Left renal pelvis (tissue), 4 donors: Measurements from ENCODE around the gene ETV1. TPM values are rescaled to one million over a fixed set of nuclear protein-coding genes. Genes with fewer than 3 reads are reported as not detected.

Experiments used
- DNase-seq, 4 donors: peaks; one replicate each; pipeline ENCODE4 v3.0.0-alpha.2; 2013; ENCODE audit warnings: low read depth in 4 of 4, low spot score in 3 of 4
- polyA plus RNA-seq, 4 donors: library from polyadenylated mRNA; unstranded; fragments of 120-200 nt; gene quantifications; one replicate each; pipeline ENCODE4 v1.2.1, GENCODE V29; 2013; ENCODE audit not compliant: insufficient read length in 4 of 4

ETV1 gene
- polyA plus RNA-seq, 4 donors, result 30.3 to 64.8 (median 43.6) TPM

GRCh38 chr7:13988065-13988464 is 1.4 kb downstream of the ETV1 start:
- peak in 1 of 4 donors; percentile 45 for DNase-seq

DNA sequence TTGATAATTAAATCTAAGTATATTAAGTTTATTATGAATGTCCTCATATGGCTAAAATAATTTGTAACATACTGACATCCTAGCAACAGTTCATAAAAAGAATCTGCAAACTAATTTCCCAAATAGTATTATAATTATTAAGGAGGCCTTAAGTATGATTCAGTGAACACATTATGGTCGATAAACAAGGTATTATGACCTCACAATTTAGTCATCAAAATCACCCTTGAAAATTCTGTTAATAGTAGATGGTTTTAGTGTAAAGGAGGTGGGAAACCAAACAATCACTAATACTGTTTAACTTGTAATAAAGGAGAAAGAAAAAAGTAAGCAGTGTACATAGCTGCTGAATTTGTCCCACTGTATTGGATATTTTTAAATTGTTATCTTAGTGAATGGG is 2.1 kb downstream of the ETV1 start:
- no peak for DNase-seq

- DNase-seq, result no peak
Measured at GRCh38 chr7:13986208-13986607, 3.3 kb downstream of the ETV1 start.

DNA sequence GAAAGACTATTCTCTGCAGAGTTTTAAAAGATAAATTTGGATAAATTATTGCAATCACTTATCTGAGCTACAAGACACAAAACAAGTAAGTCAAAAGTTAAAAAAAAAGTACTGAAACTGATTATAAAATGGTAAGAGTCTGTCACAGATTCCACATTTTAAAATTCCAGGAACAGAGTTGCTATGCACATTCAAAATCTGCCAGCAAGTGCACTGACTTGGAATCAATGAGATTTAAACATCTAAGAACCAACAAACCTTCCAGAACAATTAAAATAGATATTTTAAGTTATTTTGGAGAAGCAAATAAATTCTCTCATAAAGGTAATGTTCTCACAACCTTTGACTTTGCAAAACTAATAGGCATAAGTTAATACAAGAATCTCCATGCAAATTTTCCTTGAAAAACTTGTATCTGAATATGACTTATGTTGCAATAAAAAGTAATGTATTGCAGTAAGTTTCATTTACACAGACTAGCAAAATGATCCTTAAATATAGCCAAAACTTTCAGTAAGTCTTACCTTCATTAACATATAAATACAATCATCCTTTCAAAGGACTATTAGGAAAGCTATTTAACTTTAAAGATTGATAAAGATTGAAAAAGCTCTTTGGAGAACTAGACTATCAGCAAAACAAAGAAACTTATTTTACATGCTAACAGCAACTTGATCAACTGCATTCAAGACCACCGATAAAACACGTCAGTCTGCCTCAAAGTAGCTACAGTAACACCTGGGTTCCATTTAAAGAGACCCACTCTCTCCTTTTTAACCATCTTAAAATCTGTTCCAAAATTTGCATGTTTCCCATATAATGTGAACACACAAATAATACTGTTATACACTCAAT is 4.4 kb downstream of the ETV1 start:
- DNase-seq, result no peak

- DNase-seq, result no peak
Measured at GRCh38 chr7:13984061-13984460, 5.4 kb downstream of the ETV1 start.

DNA sequence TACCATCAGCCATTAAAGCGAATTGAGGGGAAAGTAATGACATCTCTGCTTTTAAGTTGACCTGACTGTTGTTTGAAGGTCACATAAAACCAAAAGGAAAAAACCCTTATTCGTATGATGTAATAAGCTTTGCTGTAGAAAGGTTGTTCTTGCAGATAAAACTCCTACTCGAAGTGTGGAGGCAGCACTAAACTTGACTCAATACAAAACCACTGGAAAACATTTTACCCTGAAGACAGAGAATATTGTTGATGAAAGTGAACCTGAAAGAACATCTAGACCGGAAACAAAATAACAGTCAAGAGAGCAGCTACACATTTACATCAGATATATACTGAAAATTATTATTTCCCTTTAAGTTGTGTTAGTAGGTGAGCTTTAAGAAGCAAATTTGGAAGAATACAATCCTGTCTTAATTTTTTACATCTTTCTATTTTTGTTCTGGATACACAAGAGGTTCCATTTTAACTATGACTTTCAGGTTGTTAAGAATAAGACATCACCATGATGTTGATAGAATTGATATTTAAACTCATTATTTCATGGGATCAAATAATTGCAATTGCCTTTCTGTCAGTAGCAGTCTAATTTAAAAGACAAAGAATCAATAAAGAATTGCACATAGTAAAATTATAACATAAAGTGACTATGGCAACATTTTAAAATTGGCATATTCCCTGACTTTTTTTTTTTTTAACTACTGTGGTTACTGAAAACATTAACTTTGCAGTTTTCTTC is 6.4 kb downstream of the ETV1 start:
- no peak for DNase-seq

DNA sequence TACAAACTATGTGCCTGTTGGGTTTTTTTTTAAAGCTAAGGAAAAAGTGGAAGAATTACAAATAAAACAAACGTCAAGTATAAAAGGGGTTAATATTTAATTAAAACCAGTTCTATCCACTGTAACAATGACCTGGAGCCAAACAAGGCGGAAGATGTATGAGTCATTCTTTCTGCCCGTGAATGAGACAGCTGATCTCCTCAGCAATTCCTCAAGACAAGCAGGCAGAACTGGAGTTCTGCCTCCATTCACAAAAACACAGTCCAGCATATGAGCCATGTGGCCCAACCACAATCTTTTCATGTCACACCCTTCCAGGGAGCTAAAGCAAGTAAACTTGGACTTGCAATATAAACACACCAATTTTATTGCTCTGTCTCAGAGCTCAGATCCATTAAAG is 8.4 kb downstream of the ETV1 start:
- DNase-seq, result peak in 1 of 4 donors; percentile 60

DNA sequence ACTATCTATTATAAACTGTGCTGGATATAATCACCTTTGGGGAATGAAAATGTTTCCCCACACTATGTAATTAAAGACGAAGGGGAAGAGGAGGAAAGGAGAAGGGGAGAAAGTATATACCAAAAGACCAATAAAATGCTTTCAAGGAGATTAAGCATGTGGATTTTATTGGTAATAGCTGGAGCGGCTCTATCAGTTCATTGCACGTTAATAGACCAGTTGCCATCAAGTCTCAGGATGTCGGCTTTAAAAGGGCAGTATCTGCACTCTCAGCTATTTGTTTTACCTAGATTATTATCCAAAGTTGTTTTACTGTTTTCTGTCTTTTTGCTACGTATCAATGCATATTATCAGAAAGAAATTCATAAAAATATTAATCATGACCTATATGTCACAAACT is 9.0 kb downstream of the ETV1 start:
- DNase-seq, result no peak

DNA sequence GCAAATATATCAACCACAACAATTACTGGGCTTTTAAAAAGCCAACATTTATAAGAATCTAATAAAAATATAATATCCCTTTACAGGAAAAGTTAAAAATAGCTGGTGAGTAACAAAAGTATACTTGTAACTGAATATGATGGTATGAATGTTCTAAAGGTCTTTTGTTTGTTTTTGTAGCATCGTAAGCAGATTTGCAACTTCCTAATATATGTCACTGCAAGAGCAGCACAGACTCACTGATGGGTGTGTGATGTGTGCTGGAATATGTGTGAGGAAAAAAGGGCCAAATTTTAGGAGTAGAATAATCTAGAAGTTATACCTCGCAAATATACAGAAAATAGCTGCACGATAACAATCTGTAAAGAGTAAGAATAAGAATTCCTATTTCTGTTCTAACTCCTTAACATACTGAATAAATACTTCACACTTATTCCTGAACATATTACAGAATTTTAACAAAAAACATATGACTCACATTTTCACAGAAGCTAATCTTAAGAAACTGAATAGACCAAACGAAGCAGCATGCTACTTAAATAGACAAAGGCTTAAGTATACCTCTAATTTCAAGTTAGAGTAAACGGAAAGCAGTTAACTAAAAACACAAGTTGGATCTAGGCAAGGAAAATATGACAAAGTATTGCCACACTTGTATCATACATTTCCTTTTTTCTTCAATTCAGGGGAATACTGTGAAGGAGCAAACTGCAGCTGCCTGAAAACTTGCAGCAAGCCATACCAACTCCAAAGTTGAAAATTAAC is 9.6 kb downstream of the ETV1 start:
- no peak for DNase-seq

DNA sequence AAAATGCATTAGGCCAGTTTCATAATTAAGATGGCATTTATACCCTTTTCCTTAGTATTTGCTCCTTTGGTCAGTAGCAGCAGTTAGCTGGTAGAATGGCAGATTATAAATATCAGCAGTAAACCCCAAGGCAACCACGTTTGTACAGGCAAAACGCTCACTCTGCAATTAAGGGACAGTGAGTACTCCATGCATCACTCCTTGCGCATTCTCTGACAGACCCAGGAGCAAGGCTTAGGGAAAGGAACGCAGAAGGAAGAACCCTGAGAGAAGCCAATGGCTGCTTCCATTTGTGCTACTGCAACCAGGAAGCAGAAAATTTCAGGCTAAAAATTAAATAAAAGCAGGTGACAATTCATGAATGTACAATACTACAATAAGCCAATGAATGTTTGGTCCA is 12.9 kb downstream of the ETV1 start:
- no peak for DNase-seq

GRCh38 chr7:13965077-13965476 is 24.4 kb downstream of the ETV1 start:
- DNase-seq, result no peak

- no peak for DNase-seq
Measured at GRCh38 chr7:13963925-13964324, 25.5 kb downstream of the ETV1 start.

DNA sequence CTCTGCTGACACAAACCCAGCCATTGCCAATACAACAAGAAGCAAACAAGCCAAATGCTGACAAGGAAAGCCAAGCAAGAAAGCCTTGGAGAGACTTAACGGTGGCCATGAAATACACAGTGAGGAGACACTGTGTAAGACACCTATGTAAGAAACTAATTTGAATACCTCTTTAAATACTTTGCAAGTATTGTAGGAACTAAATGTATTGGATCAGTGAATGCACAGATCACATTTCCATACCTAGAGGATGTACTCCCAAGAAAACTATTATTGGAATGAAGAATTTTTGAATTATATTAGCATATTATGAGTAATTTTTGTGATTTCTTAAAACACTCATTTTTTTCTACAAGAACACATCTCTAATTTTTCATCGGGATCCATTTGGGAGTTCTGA is 34.0 kb downstream of the ETV1 start:
- no peak for DNase-seq

- DNase-seq, result no peak
Measured at GRCh38 chr7:13953368-13953767, 36.1 kb downstream of the ETV1 start.

GRCh38 chr7:13952921-13953320 is 36.5 kb downstream of the ETV1 start:
- DNase-seq, result no peak

GRCh38 chr7:13949939-13950338 is 39.5 kb downstream of the ETV1 start:
- DNase-seq, result no peak

DNA sequence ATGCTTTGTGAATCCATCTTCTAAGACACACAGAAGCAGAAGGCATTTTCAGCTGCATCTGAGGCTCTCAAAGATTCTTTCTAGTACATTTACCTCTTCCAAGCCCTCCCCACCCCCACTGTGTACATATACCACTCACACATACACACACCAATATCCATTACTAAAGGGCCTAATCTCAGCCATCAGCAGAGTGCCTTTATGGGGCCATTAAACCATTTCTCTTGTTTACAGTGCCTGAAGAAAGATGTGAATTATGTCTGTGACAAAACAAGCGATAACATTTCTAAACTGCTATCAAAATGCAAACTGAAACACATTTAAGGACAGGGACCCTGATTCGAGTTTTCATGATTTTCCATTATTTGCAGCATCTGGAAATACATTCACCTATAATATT is 40.0 kb downstream of the ETV1 start:
- DNase-seq, result no peak

DNA sequence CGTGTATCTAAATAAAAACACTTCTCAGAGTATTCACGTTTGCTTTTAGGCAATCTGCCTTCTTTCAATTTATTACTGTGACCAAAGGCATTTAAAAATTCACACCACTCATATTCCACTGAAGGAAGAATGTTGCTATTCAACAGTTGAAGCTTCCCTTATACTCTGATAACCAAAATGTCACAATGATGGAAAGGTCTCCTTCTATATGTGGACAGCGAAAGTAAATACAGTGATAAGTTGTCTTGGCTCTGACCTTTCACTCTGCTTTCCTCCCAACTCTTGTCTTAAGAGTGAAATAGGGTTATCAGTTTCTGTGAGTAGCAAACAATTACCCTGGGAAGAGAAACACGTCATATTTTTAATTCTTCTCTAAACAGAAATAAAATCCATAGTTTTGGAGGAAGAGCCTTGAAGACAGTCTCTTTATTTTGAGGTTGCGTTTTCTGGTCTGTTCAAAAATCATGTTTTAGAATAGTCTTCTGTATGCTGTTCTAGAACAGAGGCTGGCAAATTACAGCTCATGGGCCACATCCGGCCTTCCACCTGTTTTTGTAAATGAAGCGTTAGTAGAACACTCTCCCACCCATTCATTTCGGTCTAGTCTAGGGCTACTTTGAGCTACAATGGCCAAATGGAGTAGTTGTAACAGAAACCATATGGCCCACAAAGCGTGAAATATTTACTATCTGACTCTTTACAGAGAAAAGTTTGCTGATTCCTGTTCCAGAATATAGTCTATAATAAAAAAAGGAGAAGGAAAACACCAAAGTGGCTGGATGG is 41.3 kb downstream of the ETV1 start:
- DNase-seq, result no peak

- DNase-seq, result no peak
Measured at GRCh38 chr7:13947535-13947934, 41.9 kb downstream of the ETV1 start.

DNA sequence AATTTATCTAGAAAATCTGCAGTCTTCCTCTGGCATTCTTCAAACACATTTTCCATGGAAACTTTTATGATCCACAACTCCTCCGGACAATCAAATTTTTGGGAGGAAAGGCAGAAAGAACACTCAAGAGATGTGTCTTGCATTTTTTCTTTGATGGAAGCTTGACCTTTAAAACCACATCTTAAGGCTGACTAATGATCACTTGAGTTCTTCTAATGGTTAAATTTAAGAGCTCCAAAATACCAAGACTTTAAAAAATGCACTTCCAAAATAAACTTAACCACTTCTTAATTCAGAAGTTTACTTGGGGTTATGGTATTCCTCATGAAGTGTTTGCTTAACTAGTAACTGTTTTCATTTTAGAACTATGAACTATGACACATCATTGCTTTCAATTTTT is 43.3 kb downstream of the ETV1 start:
- DNase-seq, result no peak

- no peak for DNase-seq
Measured at GRCh38 chr7:13945670-13946069, 43.8 kb downstream of the ETV1 start.
